Measurements from ENCODE around the gene TST. TPM values are rescaled to one million over a fixed set of nuclear protein-coding genes. Genes with fewer than 3 reads are reported as not detected.

Gene TST
- total RNA-seq, 1 donor from 2014 or later, result 48.1 TPM

DNA sequence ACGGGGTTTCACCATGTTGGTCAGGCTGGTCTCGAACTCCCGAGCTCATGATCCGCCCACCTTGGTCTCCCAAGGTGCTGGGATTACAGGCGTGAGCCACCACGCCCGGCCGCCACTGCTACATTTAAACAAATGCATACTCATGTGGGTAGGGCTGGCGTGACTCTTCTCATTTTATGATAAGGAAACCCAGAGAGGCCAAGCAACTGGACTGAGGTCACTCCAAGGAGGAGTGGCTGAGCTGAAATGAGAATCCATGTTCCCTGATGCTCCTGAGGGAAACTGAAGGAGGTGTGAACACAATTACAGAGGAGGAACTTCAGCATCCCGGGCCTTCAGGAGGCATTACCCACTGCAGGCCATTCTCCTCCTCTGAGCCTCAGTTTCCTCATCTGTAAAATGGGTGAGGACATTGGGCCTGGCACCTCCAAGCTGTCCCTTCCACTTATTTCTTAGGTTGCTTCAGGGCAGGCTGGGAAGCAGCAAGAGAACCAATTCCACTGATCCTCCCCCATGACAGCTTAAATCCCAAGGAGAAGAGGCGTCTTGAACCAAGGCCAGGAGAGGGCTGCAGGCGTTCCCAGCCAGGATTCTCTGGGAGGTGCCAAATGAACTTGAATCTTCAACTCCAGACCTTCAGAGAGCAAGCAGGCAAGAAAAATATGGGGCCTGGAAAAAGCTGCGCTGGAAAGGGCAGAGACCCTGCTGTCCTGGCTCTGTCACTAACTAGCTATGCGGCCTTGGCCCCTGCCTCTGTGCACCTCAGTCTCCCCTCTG is 2.9 kb downstream of the TST start:
- Histone ChIP-seq H3K4me3 (no peak overlapping the region), H3K27me3 (no peaks in the 10 kb centered on the region), H3K9me3 (no peaks in the 10 kb centered on the region), H3K36me3 (peaks cover 8% of the 10 kb centered on the region), H3K4me1 (peaks cover 44% of the 10 kb centered on the region), H3K27ac (no peak overlapping the region)
- DNase-seq (no peak), ATAC-seq (no peak)
- TF ChIP-seq, protein P1, sequence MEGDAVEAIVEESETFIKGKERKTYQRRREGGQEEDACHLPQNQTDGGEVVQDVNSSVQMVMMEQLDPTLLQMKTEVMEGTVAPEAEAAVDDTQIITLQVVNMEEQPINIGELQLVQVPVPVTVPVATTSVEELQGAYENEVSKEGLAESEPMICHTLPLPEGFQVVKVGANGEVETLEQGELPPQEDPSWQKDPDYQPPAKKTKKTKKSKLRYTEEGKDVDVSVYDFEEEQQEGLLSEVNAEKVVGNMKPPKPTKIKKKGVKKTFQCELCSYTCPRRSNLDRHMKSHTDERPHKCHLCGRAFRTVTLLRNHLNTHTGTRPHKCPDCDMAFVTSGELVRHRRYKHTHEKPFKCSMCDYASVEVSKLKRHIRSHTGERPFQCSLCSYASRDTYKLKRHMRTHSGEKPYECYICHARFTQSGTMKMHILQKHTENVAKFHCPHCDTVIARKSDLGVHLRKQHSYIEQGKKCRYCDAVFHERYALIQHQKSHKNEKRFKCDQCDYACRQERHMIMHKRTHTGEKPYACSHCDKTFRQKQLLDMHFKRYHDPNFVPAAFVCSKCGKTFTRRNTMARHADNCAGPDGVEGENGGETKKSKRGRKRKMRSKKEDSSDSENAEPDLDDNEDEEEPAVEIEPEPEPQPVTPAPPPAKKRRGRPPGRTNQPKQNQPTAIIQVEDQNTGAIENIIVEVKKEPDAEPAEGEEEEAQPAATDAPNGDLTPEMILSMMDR (IDR thresholded peaks at IDR 0.05), result no peak
- intact Hi-C loops (cut with DNase I), result no loop called here

GRCh38 chr22:37015587-37015878 is 3.7 kb downstream of the TST start:
- H3K36me3 ChIP-seq, result peaks cover 8% of the 10 kb centered on the region
- H3K27ac ChIP-seq, result no peak overlapping the region
- DNase-seq (no peak), ATAC-seq (no peak)
- H3K4me3 ChIP-seq, result no peak overlapping the region
- TF ChIP-seq, protein P1 (IDR thresholded peaks at IDR 0.05), result no peak
- no peaks in the 10 kb centered on the region for H3K9me3 ChIP-seq
- H3K27me3 ChIP-seq, result no peaks in the 10 kb centered on the region
- intact Hi-C loops (cut with DNase I), result no loop called here
- H3K4me1 ChIP-seq, result peaks cover 36% of the 10 kb centered on the region

GRCh38 chr22:37014835-37015586 is 4.2 kb downstream of the TST start:
- H3K36me3 ChIP-seq, result peaks cover 8% of the 10 kb centered on the region
- H3K27me3 ChIP-seq, result no peaks in the 10 kb centered on the region
- H3K9me3 ChIP-seq, result no peaks in the 10 kb centered on the region
- no peak for DNase-seq
- H3K4me1 ChIP-seq, result peaks cover 32% of the 10 kb centered on the region
- no peak for ATAC-seq
- H3K4me3 ChIP-seq, result no peak overlapping the region
- H3K27ac ChIP-seq, result no peak overlapping the region
- TF ChIP-seq, protein P1 (IDR thresholded peaks at IDR 0.05), result no peak
- intact Hi-C loops (cut with DNase I), result no loop called here

- TF ChIP-seq, protein P1 (IDR thresholded peaks at IDR 0.05), result no peak
- no peaks in the 10 kb centered on the region for H3K9me3 ChIP-seq
- intact Hi-C loops (cut with DNase I), result no loop called here
- ATAC-seq (no peak), DNase-seq (no peak)
- no peaks in the 10 kb centered on the region for H3K27me3 ChIP-seq
- H3K4me3 ChIP-seq, result no peak overlapping the region
- peaks cover 8% of the 10 kb centered on the region for H3K36me3 ChIP-seq
- H3K27ac ChIP-seq, result no peak overlapping the region
- peaks cover 32% of the 10 kb centered on the region for H3K4me1 ChIP-seq
These were observed 4.8 kb downstream of the TST start for GRCh38 chr22:37014415-37014806.

DNA sequence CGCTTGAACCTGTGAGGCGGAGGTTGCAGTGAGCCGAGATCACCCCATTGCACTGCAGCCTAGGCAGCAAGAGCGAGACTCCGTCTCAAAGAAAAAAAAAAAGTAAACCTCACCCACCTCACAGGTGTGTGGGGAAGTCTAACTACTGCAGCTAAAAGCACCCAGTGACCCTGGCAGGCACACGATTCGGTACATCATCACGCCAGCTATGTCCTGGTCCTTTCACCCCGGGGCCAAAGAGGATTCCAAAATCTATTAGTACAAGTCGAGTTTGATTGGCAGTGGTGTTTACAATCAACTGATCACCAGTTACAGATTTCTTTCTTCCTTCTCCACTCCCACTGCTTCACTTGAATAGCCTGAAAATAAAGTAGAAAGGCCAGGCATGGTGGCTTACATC is 6.3 kb downstream of the TST start:
- H3K4me3 ChIP-seq, result no peak overlapping the region
- no peaks in the 10 kb centered on the region for H3K9me3 ChIP-seq
- ATAC-seq, result no peak
- intact Hi-C loops (cut with DNase I), result no loop called here
- no peak for DNase-seq
- TF ChIP-seq, protein P1 (IDR thresholded peaks at IDR 0.05), result no peak
- no peak overlapping the region for H3K27ac ChIP-seq
- H3K27me3 ChIP-seq, result no peaks in the 10 kb centered on the region
- peaks cover 25% of the 10 kb centered on the region for H3K4me1 ChIP-seq
- peaks cover 4% of the 10 kb centered on the region for H3K36me3 ChIP-seq
